LHCN-M2 (cell line): ENCODE results near the gene FAM107B. TPM values are rescaled to one million over a fixed set of nuclear protein-coding genes. Genes with fewer than 3 reads are reported as not detected.
"Not testable (repeated sequence)": the region's sequence is repeated elsewhere in the genome, so short reads cannot be mapped to it uniquely, and the experiment has no call there.

Experiments used
- DNase-seq: peaks from one replicate; pipeline ENCODE4 v3.0.0-alpha.2; 2012; ENCODE audit warnings: low read depth
- polyA plus RNA-seq: library from polyadenylated mRNA; unstranded; fragments of >200 nt; gene quantifications from one replicate; pipeline ENCODE4 v1.2.1, GENCODE V29; 2012; ENCODE audit warnings: missing spikeins
- total RNA-seq: library from RNA; depleted of rRNA; stranded (reverse); fragments of >200 nt; gene quantifications from 2 replicates; pipeline ENCODE4 v1.2.3, GENCODE V29; 2014; rRNA removed

Gene FAM107B
- 8.6 and 15.2 TPM in 2 replicates for total RNA-seq
- polyA plus RNA-seq: 9.7 TPM

DNA sequence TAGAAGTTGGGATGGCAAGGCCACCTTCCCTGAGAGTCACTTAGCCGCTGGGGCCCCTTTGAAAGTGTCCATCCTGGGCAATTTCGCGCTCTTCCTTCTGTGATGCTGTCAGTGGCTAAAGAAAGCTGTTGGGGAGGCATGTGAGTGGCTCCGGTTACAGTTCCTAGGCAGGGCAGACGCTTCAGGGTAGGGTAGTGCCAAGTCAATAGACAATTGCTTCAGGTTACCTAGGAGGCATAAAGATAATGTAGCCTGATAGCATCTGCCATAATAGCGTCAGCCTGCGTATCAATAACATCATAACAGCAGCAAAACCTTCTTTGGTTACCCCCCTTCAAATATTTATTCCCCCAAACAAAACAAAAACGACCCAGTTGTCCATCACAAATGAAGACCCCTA lies at the start of gene FAM107B:
TSS of gene FAM107B (minus strand) at position 101 of the 400 bp plus-strand sequence. CDS start 234 bp downstream, outside the sequence.
- DNase-seq: no peak

GRCh38 chr10:14823966-14824365 lies 49.3 kb upstream of the FAM107B start:
- DNase-seq: no peak

- DNase-seq: peak; percentile 46
Measured at GRCh38 chr10:14822879-14823755, 48.4 kb upstream of the FAM107B start.

GRCh38 chr10:14821635-14822375 lies 47.1 kb upstream of the FAM107B start:
- DNase-seq: no peak

DNA sequence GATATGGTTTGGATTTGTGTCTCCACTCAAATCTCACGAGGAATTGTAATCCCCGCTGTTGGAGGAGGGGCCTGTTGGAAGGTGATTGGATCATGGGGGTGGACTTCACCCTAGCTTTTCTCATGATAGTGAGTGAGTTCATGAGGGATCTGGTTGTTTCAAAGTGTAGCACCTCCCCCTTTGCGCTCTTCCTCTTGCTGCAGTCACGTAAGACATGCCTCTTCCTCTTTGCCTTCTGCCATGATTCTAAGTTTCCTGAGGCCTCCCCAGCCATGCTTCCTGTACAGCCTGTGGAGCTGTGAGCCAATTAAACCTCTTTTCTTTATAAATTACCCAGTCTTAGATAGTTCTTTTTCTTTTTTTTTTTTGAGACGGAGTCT lies 46.1 kb upstream of the FAM107B start:
- DNase-seq: no peak

DNA sequence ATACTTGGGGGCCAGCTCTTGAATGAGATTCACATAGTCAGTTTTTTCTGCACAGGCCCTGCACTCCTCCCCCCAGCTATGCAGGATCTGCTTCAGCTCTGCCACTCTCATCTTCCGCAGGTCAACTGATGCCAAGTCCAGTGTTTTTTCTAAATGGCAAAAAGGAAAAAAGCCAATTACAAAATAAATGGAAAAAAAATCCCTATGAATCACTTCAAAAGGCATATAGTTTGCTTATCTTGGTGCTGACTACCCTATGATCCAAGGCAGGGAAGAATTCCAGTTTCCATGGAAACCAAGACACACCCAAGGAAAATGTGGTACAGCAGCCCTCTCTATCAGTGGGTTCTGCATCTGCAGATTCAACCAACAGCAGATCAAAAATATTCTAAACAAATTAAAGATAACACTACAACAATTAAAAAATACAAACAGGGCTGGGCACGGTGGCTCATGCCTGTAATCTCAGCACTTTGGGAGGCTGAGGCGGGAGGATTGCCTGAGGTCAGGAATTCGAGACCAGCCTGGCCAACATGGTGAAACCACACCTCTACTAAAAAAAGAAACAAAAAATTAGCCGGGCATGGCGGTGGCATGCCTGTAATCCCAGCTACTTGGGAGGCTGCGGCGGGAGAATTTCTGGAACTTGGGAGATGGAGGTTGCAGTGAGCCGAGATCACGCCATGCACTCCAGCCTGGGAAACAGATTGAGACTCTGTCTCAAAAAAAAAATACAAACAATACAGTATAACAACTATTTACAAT lies 45.5 kb upstream of the FAM107B start:
- peak; percentile 86 for DNase-seq

GRCh38 chr10:14816717-14817116 lies 42.0 kb upstream of the FAM107B start:
- not testable (repeated sequence) for DNase-seq

DNA sequence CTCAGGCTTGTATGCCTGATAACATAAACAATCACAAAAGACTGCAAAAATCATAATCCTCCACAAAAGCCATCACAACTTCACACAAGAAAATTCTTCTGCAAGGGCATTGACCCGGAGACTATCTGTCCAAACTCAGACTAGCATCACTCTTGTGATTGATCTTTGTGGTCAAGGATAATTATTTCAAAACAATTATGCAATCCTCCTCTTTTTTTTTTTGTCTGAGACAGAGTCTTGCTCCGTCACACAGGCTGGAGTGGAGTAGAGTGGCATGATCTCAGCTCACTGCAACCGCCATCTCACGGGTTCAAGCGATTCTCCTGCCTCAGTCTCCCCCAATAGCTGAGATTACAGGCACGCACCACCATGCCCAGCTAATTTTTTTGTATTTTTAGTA lies 41.0 kb upstream of the FAM107B start:
- no peak for DNase-seq

GRCh38 chr10:14812271-14812670 lies 37.6 kb upstream of the FAM107B start:
- peak; percentile 22 for DNase-seq

- no peak for DNase-seq
Measured at GRCh38 chr10:14810969-14811953, 36.6 kb upstream of the FAM107B start.

DNA sequence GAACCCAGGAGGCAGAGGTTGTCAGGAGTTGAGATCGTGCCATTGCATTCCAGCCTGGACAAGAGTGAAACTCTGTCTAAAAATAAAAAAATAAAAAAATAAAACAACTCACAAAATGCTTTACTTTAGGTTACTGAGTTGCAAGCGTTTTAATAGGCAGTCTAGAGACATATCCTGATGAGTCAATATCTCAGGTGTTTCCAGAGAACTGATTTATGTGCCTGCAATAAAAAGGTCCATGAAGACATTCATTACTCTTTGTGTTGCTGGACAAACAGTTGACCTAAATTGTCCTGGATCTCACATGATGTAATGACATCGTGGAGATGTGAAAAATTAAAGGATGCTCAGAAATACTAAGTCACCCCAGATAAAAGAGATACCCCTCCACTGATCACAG lies 31.6 kb upstream of the FAM107B start:
- DNase-seq: no peak

GRCh38 chr10:14803827-14804226 lies 29.1 kb upstream of the FAM107B start:
- DNase-seq: no peak

GRCh38 chr10:14801723-14802122 lies 27.0 kb upstream of the FAM107B start:
- no peak for DNase-seq

GRCh38 chr10:14800397-14800796 lies 25.7 kb upstream of the FAM107B start:
- no peak for DNase-seq

- DNase-seq: no peak
Measured at GRCh38 chr10:14798636-14799035, 23.9 kb upstream of the FAM107B start.

- DNase-seq: no peak
Measured at GRCh38 chr10:14787938-14788337, 13.2 kb upstream of the FAM107B start.

GRCh38 chr10:14784459-14785055 lies 9.9 kb upstream of the FAM107B start:
- no peak for DNase-seq

DNA sequence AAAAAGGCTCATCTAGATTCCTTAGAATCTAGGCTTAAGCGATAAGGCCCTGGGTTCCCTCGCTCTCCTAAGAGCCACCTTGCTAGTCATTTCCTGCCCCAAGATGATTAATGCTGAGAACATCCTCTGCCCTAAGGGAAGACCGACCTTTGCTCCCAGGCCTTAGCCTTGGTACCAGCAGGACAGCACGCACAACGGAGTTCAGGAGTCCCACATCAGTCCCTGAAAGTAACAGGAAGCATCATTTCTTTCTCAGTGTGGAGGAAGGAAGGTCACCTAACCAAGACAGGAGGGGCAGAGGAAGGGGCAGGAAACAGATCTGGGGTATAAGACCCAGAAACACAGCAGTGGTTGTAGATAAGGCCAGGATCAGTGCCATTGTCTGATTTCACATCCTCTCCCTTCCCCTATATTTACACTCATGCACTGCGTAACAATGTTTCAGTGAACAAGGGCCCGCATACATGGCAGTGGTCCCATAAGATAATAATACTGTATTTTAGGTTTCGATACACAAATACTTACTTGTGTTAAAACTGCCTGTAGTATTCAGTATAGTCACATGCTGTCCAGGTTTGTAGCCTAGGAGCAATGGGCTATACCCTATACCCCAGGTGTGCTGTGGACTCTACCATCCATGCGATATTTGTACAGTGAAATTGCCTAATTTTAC lies 8.1 kb upstream of the FAM107B start:
- peak; percentile 11 for DNase-seq

DNA sequence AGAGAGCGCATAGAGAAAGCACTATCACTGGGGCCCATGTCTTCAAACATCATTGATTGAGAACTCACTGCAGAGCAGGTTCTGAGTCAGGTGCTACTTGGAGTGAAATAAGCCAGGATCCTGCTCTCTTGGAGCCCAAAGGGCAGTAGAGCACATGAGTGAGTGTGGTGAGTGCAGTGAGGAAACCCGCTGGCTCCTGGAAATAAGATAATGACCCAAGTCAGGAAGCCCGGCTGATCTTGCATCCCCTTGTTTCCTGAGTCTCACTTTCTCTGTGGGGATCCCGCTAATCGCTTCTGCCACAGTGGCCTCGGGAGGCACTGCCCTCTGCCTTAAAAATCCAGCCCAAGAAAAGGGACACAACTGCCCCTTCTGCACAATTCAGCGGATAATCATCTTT lies 7.1 kb upstream of the FAM107B start:
- no peak for DNase-seq
